Head of caudate nucleus (tissue), 42 donors: ENCODE data around the gene PCDHB13.
"Not testable (repeated sequence)": the region's sequence is repeated elsewhere in the genome, so short reads cannot be mapped to it uniquely, and the experiment has no call there.

ENCODE experiments used
- DNase-seq, 42 donors: peaks; one replicate each; pipeline versions ENCODE4 v3.0.0 to v3.0.0-alpha.2; 2020 to 2021; ENCODE audit warnings: mixed read lengths in 7 of 42
- intact Hi-C: fragments of 100-400 bp; cut with DNase I; formaldehyde crosslinking; loops from one replicate; pipeline ENCODE4 v1.15.0; 2022

The PCDHB13 gene

GRCh38 chr5:141213656-141214339, at the start of gene PCDHB13:
Gene PCDHB13, plus strand, starts transcription at chr5:141213919. Its CDS starts 205 bp downstream, at chr5:141214124.
- peak in 35 of 42 donors; percentile 8 to 77 (median 39) for DNase-seq

GRCh38 chr5:141172381-141173204, 41.1 kb upstream of the PCDHB13 start, which contains the start of gene PCDHB7:
Gene PCDHB7, plus strand, starts transcription at chr5:141172644. Its CDS starts 192 bp downstream, at chr5:141172836.
- intact Hi-C loops: no loop called here
- DNase-seq: peak in 25 of 42 donors; percentile 17 to 83 (median 44)

More at GRCh38 chr5:141213656-141214339, at the start of gene PCDHB13:
- intact Hi-C loops: not testable (repeated sequence)

GRCh38 chr5:141174291-141175104, 39.2 kb upstream of the PCDHB13 start:
- intact Hi-C loops, DNase-seq: not testable (repeated sequence)

- DNase-seq: no peak
- intact Hi-C loops: no loop called here
Observed at GRCh38 chr5:141175933-141176332, 37.8 kb upstream of the PCDHB13 start.

GRCh38 chr5:141177577-141178191, 36.0 kb upstream of the PCDHB13 start, which contains the start of gene PCDHB8:
Gene PCDHB8, plus strand, starts transcription at chr5:141177790. Its CDS starts 245 bp downstream, at chr5:141178035.
- intact Hi-C loops: not testable (repeated sequence)
- peak in 5 of 42 donors; percentile 14 to 40 (median 24) for DNase-seq

GRCh38 chr5:141179371-141179770, 34.3 kb upstream of the PCDHB13 start:
- intact Hi-C loops, DNase-seq: not testable (repeated sequence)

- intact Hi-C loops: loop anchor here (10.0 kb wide), 1 partner anchor 385 kb away; no protein-coding TSS in a partner anchor
- DNase-seq: not testable (repeated sequence)
Observed at GRCh38 chr5:141179876-141180275, 33.8 kb upstream of the PCDHB13 start.

GRCh38 chr5:141180313-141180712, 33.4 kb upstream of the PCDHB13 start:
- DNase-seq: no peak
- intact Hi-C loops: loop anchor here (10.0 kb wide), 1 partner anchor 384 kb away; no protein-coding TSS in a partner anchor

- intact Hi-C loops: loop anchor here (10.0 kb wide), 1 partner anchor 383 kb away; no protein-coding TSS in a partner anchor
- DNase-seq: peak in 36 of 42 donors; percentile 8 to 77 (median 58)
Observed at GRCh38 chr5:141182248-141182647, 31.5 kb upstream of the PCDHB13 start, which contains the start of gene PCDHB16. Gene PCDHB16, plus strand, starts transcription at chr5:141182387. Its CDS starts 173 bp downstream, at chr5:141182560.

- DNase-seq: not testable (repeated sequence)
- intact Hi-C loops: loop anchor here (10.0 kb wide), 1 partner anchor 381 kb away; no protein-coding TSS in a partner anchor
Observed at GRCh38 chr5:141184117-141184855, 29.4 kb upstream of the PCDHB13 start.

GRCh38 chr5:141186897-141187512, 26.7 kb upstream of the PCDHB13 start, which contains the start of gene PCDHB9:
Gene PCDHB9, plus strand, starts transcription at chr5:141187161. Its CDS starts 158 bp downstream, at chr5:141187319.
- DNase-seq: peak in 23 of 42 donors; percentile 9 to 74 (median 39)

GRCh38 chr5:141188682-141189081, 25.0 kb upstream of the PCDHB13 start:
- intact Hi-C loops: loop anchor here (10.0 kb wide), 1 partner anchor 376 kb away; no protein-coding TSS in a partner anchor
- DNase-seq: not testable (repeated sequence)

More at GRCh38 chr5:141186897-141187512, 26.7 kb upstream of the PCDHB13 start, which contains the start of gene PCDHB9:
- intact Hi-C loops: loop anchor here (10.0 kb wide), 1 partner anchor 378 kb away; no protein-coding TSS in a partner anchor

GRCh38 chr5:141189131-141189530, 24.6 kb upstream of the PCDHB13 start:
- DNase-seq: not testable (repeated sequence)
- intact Hi-C loops: loop anchor here (10.0 kb wide), 1 partner anchor 376 kb away; no protein-coding TSS in a partner anchor

- intact Hi-C loops: no loop called here
- peak in 39 of 42 donors; percentile 23 to 84 (median 56) for DNase-seq
Observed at GRCh38 chr5:141192110-141192725, 21.5 kb upstream of the PCDHB13 start, which contains the start of gene PCDHB10. Gene PCDHB10, plus strand, starts transcription at chr5:141192353. Its CDS starts 200 bp downstream, at chr5:141192553.

- not testable (repeated sequence) for DNase-seq
Observed at GRCh38 chr5:141194332-141194731, 19.4 kb upstream of the PCDHB13 start.

GRCh38 chr5:141196363-141196762, 17.4 kb upstream of the PCDHB13 start:
- intact Hi-C loops: no loop called here
- no peak for DNase-seq

More at GRCh38 chr5:141194332-141194731, 19.4 kb upstream of the PCDHB13 start:
- intact Hi-C loops: not testable (repeated sequence)
